Right hindlimb (tissue), 1 donor: Measurements from ENCODE around the gene RAP1GAP2.
"Not testable (repeated sequence)": the region's sequence is repeated elsewhere in the genome, so short reads cannot be mapped to it uniquely, and the experiment has no call there.

Experiments
- DNase-seq: peaks from one replicate; pipeline ENCODE4 v3.0.0-alpha.2; 2018

RAP1GAP2 gene

GRCh38 chr17:3063507-3063906 is 267.3 kb downstream of the RAP1GAP2 start, which contains the start of gene OR1D5:
Gene OR1D5, minus strand, starts transcription at chr17:3063607. Its CDS starts 0 bp downstream, at chr17:3063607.
- DNase-seq = not testable (repeated sequence)

- DNase-seq = not testable (repeated sequence)
Observed at GRCh38 chr17:3065192-3065591, 269.0 kb downstream of the RAP1GAP2 start.

GRCh38 chr17:3073850-3074249 is 277.6 kb downstream of the RAP1GAP2 start:
- not testable (repeated sequence) for DNase-seq
